Measurements from ENCODE around the gene CCNK.

DNA sequence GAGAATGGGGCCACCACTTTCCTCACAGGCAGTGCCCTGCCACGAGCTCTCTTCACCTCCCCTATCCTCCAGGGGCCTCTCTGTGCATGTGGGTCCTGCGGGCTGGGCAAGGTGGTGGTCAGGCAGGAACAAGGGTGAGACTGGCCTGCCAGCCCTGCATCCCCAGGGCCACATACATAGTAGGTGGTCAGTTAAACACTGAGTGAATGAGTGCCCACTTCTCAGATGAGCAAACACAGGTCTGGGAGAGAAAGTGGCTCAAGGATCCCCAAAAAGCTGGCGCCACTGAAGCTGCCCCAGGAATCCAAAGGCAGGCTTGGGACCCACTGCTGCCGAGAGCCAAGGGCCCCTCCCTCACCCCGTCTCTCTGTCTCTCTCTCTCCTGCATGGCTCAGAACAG lies 51.1 kb downstream of the CCNK start:
- TF ChIP-seq CTCF (IDR thresholded peaks at IDR 0.05; ENCODE audit: borderline replicate concordance, extremely low read depth, low read length, poor library complexity, severe bottlenecking) = no peak
- TF ChIP-seq EZH2 (IDR thresholded peaks at IDR 0.05; ENCODE audit: borderline replicate concordance, low read depth, low read length, severe bottlenecking) = no peak
